HG03342 (cell line): ENCODE results near the gene SULT1B1.

Source experiments
- ATAC-seq: cut with Tn5 transposase; IDR thresholded peaks from one replicate; pipeline ENCODE4 v1.9.1; 2021; ENCODE audit warnings: mild to moderate bottlenecking, moderate library complexity; ENCODE audit not compliant: unreplicated experiment

Gene SULT1B1

GRCh38 chr4:69750346-69750745 is 10.1 kb downstream of the SULT1B1 start:
- ATAC-seq: no peak

GRCh38 chr4:69749771-69750170 is 10.6 kb downstream of the SULT1B1 start:
- ATAC-seq: no peak

- ATAC-seq: no peak
Measured at GRCh38 chr4:69748173-69748572, 12.2 kb downstream of the SULT1B1 start.

- ATAC-seq: no peak
Measured at GRCh38 chr4:69744157-69744478, 16.3 kb downstream of the SULT1B1 start.

- ATAC-seq: no peak
Measured at GRCh38 chr4:69743476-69744156, 16.8 kb downstream of the SULT1B1 start.

DNA sequence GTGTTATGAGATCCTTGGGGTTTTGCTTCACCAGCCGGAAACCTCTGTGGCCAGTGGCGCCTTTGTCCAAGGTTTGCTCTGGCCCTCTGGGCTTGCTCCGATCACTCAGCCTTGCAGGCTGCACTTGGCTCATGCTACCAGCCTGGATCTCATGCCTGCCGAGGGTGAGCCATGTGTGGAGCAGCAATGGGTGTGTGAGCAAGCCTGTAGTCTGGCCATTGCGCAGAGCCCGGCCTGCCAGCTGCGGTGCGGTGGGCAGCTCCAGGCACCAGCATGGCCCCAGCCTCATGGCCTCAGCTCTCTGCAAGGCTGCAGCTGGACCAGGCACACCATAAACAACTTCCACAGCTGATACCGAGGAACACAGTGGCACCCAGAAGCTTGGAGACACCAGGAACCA is 17.8 kb downstream of the SULT1B1 start:
- ATAC-seq: no peak

DNA sequence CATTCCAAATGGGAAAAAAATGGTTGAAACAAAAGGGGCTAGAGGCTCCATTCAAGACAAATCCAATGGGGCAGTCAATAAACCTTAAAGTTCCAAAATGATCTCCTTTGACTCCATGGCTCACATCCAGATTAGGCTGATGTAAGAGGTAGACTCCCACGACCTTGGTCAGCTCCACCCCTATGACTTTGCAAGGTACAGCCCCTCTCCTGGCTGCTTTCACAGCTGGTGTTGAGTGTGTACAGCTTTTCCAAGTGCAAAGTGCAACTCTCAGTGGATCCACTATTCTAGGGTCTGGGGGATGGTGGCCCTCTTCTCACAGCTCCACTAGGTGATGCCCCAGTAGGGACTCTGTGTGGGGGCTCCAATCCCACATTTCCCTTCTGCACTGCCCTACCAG is 21.5 kb downstream of the SULT1B1 start:
- ATAC-seq: no peak

- no peak for ATAC-seq
Measured at GRCh38 chr4:69735119-69735518, 25.3 kb downstream of the SULT1B1 start.

DNA sequence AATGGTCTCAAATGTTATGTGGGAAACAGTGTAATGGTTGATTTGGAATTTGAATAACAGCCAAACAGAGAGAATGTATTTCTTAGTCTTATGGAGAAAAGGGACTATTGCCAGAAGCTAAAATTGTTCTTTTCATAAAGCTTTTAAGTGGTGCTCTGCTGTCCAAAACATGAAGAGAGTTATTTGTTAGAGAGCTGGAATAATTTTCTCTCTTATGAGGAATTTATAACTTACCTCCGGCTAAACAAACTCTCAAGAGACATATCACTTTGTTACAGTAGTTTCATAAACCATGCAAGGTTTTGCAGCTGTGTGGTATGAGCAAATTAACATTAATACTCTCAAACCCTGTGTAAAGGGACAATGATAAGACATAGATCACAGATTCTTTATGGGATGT is 28.6 kb downstream of the SULT1B1 start:
- ATAC-seq: no peak

- ATAC-seq: no peak
Measured at GRCh38 chr4:69731241-69731640, 29.2 kb downstream of the SULT1B1 start.

- ATAC-seq: no peak
Measured at GRCh38 chr4:69730002-69730401, 30.4 kb downstream of the SULT1B1 start.

- no peak for ATAC-seq
Measured at GRCh38 chr4:69727926-69728325, 32.5 kb downstream of the SULT1B1 start.

DNA sequence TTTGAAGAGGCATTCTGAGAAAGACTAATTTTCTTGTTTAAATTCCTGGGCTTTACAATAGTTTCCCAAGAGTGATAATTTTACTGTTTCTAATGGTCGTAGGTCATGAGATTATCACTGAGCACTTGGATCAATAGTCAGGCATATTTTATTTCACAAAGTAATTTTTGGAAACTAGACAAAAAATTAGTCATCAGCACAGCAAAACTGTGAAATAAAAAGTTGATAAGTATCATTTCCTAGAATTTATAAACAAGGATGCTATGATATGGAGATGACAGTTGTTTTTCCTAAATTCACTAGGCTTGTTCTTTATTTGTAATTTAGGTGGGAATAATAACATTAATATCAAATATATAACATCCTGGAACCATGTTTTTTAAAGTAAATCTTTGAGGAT is 33.0 kb downstream of the SULT1B1 start:
- ATAC-seq: no peak

DNA sequence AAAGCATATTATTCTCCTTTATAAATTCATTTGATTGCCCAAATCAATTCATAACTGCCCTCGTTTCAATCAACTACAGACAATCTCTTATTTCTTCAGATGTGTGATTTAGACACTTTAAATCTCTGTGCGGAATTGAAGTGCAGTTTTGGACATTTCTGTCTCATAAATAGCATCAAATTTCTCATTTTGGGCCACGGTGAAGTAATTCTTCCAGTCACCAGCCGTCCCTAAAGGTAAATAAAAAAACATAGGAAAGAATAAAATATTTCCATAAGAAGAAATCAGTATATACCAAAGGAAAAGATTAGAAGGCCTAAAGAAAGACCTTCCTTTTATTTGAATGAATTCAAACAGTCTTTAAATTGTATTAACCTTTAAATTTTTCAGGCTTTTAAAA is 33.4 kb downstream of the SULT1B1 start:
- no peak for ATAC-seq

DNA sequence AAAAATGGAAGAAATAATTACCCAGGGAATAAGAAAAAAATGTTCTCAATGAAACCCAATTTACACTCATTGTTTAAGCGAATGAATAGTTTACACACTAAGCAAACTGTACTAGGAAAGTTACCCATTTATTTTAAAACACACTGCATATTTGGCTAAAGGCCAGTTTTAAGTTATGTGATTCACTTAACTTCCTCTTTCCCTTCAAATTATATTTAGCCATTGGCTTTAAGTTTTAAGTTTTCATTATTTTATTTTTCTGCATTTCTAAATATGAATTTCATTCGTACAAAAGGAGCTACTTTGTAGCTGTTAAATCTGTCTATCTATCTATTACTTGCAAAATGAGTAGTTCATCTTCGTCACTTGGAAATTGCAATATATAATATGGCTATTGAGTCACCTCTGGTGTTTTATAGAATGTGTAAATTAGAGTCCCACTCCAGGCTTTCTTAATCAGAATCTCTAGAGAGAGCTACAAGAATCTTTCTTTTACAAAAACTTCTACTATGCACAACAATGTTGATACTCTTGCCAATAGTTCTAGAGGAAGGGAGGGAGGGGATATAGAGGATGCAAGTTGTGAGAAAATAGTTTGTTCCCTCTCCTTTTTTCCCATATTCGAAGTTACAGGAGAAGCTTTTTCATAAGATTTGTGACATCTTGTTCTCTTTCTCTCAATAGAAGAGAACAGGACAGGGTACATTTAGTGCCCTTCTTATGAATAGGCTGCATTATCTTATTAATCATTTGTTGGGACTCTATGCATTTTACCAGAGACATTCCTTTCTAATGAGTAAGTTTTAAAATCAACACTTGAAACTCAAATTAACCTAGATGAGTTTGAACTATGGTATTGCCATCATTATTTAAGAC is 41.8 kb downstream of the SULT1B1 start:
- no peak for ATAC-seq

GRCh38 chr4:69717778-69718177 is 42.6 kb downstream of the SULT1B1 start:
- no peak for ATAC-seq

DNA sequence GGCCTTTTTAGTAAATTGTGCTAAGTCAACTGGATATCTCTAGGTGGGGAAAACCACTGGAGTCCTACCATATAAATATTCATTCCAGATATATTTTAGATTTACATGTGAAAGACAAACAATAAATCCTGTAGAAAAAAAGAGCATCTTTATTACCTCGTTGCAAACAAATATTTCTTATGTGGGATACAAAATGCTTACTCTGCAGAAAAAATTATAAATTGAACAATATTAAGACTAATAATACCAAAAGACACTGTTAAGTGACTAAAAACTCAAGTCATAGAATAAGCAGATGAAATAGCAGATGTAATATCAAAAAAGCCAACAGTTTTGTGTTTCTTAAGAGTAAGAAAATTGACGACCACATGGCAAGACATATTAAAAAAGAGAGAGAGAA is 43.8 kb downstream of the SULT1B1 start:
- no peak for ATAC-seq

- no peak for ATAC-seq
Measured at GRCh38 chr4:69714086-69714485, 46.3 kb downstream of the SULT1B1 start.

DNA sequence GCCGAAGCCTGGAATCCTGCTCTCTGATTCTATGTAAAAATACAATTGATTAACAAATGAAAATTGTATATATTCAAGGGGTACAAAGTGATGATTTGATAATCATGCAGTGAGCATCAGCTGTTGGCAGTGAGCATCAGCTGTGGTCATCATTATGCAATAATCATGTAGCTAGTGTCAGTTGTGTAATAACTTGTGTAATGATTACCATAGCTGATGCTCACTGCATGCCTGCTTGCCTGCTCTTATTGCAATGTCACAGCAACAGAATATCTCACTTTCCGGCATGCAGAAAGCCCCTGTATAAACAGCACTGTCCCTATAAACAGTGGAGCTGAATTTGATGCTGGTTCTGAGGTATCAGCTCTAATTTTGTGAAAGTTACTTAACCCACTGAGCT is 46.8 kb downstream of the SULT1B1 start:
- no peak for ATAC-seq

DNA sequence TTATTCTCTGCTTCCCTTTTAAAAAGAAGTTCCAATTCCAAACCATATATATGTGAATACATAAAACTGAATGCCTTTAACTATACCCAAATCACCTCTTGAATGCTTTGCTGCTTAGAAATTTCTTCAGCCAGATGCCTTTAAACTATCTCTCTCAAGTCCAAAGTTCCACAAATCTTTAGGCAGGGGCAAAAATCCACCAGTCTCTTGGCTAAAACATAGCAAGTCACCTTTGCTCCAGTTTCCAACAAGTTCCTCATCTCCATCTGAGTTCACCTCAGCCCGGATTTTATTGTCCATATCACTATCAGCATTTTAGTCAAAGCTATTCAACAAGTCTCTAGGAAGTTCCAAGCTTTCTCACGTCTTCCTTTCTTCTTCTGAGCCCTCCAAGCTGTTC is 49.8 kb downstream of the SULT1B1 start:
- ATAC-seq: no peak

GRCh38 chr4:69708211-69708610 is 52.2 kb downstream of the SULT1B1 start:
- no peak for ATAC-seq

- no peak for ATAC-seq
Measured at GRCh38 chr4:69707807-69708206, 52.6 kb downstream of the SULT1B1 start.

GRCh38 chr4:69702201-69702600 is 58.2 kb downstream of the SULT1B1 start:
- ATAC-seq: no peak
